Stimulated activated naive B cell treated with anti-CD40 and anti-IgM and Interleukin-4, amounts not matched to agents 10 μg/mL and 1 μg/mL and 100 μg/mL, for 72 hours (primary cell): ENCODE results near the gene NOM1.

Source experiments
- ATAC-seq, 2 donors: fragments of 150-1000 bp; cut with Tn5 transposase; replicated peaks; 2 replicates each; pipeline ENCODE4 v1.10.0; 2021; ENCODE audit warnings: moderate library complexity in 1 of 2
- DNase-seq: peaks from one replicate; pipeline ENCODE4 v3.0.0; 2021
- H3K27ac Mint-ChIP-seq: one replicate; pipeline ENCODE4 v1.8.0; 2022; ENCODE audit warnings: mild to moderate bottlenecking, mixed read lengths
- H3K27me3 Mint-ChIP-seq, 2 donors: one replicate each; pipeline ENCODE4 v1.8.0; 2022; ENCODE audit warnings: mixed read lengths in 2 of 2
- H3K36me3 Mint-ChIP-seq, 2 donors: one replicate each; pipeline ENCODE4 v1.8.0; 2022; ENCODE audit warnings: mixed read lengths in 2 of 2, mild to moderate bottlenecking in 1 of 2
- H3K4me1 Mint-ChIP-seq, 2 donors: one replicate each; pipeline ENCODE4 v1.8.0; 2022; ENCODE audit warnings: mixed read lengths in 2 of 2, mild to moderate bottlenecking in 1 of 2
- H3K4me3 Mint-ChIP-seq, 2 donors: one replicate each; pipeline ENCODE4 v1.8.0; 2022; ENCODE audit warnings: mild to moderate bottlenecking in 2 of 2, mixed read lengths in 2 of 2, moderate library complexity in 1 of 2
- H3K9me3 Mint-ChIP-seq, 2 donors: one replicate each; pipeline ENCODE4 v1.8.0; 2022; ENCODE audit warnings: mixed read lengths in 2 of 2, mild to moderate bottlenecking in 1 of 2

Gene NOM1

DNA sequence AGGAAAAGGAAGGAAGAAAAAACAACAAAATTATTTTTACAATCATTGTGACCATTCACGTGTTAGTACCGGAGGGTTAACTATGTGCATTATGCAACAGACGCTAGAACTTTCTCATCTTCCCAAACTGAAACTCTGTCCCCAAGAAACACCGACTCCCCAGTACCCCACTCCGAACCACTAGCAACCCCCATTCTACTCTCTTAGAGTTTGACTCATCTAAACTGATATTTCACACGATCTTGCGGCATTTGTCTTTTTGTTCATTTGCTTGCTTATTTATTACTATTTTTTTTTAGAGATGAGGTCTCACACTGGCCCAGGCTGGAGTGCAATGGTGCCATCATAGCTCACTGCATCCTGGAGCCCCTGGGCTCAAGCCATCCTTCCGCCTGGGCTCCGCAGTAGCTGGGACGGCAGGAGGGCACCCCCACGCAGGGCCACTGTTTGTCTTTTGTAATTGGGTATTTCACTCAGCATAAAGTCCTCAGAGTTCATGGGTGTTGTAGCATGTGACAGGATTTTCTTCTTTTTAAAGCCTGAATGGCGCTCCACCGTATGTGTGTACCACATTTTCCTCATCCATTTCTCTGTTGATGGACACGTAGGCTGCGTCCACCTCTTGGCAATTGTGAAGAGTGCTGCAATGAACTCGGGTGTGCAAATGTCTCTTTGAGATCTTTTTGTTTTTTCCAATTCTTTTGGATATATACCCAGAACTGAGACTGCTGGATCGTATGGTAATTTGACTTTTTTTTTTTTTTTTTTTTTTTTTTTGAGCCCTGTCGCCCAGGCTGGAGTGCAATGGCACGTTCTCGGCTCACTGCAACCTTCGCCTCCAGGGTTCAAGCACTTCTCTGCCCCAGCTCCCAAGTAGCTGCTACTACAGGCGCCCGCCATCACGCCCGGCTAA, 51.5 kb downstream of the NOM1 start:
- DNase-seq (no peak), ATAC-seq (no peak)
- Mint-ChIP-seq H3K27me3 (peaks cover 73 to 83% of the 10 kb centered on the region in 2 donors), H3K4me3 (peak overlapping the region; percentile 62 to 75), H3K36me3 (peaks cover 0 to 2% of the 10 kb centered on the region in 2 donors), H3K4me1 (peaks cover 19 to 46% of the 10 kb centered on the region in 2 donors), H3K27ac (no peak overlapping the region), H3K9me3 (peaks cover 0 to 2% of the 10 kb centered on the region in 2 donors)

DNA sequence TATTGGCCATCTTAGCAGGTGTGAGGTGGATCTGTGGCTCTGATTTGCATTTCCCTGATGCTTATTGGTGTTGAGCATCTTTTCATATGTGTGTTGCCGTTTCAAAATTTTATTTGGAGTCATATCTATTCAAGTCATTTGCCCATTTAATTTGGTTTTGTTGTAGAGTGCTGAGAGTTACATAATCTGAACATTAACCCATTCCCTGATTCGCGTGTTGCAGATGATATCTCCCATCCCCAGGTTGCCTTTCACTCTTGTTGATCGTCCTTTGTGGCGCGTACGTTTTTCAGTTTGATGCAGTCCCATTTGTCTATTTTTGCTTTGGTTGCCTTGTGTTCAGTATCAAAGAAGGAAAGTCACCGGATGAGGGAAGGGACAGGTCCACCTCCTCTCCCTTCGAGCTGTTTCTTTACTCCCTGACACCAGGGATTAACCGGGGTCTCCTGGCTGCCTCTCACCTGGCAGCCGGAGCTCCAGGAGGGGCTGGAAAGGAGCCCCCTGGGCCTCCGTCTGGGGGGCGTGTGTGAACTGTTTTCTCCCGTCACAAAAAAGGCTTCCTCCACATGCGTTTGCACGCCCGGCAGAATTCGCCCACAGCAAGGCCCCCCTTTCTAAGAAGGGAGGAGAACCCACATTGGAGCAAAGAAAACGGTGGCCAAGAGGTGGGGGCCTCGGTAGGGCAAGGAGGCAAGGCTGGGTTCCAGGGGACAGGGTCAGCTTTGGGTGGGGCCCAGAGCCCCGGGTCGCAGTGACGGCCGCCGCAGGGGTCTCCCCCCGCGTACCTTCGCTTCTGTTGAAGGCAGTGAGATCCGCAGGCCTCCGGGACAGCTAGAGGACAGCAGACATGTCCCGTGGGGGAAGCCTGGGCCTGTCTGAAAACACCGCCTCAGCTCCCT, 52.7 kb downstream of the NOM1 start:
- Mint-ChIP-seq H3K9me3 (no peaks in the 10 kb centered on the region), H3K27me3 (peaks cover 74 to 83% of the 10 kb centered on the region in 2 donors), H3K36me3 (no peaks in the 10 kb centered on the region), H3K4me3 (peak overlapping the region in 1 of 2 donors; percentile 13), H3K4me1 (peaks cover 19 to 46% of the 10 kb centered on the region in 2 donors), H3K27ac (peak overlapping the region; percentile 7)
- DNase-seq (no peak), ATAC-seq (no peak)

DNA sequence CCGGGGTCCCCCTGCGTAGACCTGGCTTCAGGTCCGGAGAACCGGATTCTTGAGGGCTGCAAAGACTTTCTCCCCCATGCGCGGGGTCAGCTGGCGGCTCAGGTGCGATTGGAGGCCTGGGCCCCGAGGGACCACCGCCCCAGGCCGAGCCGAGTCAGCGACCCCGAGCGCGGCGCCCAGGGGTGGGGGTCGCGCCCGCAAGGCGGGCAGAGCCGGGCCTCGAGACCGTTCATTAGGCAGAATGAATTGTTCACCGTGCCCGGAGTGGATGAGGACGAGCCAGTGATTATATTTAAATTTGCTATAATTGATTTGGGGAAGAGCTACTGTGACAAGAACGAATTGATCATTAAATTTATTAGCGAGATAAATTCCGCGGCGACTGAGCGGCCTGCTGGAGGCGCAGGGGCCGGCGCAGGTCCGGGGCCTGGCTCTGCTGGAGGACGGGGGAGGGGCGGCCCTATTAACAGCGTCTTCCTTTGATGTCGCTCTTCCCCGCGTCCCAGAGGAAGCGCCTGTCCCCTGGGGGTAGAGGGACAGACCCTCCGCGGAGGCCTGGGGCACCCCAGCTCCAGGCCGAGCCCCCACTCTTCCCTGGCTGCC, 53.4 kb downstream of the NOM1 start:
- Mint-ChIP-seq H3K27me3 (peaks cover 76 to 83% of the 10 kb centered on the region in 2 donors), H3K9me3 (no peaks in the 10 kb centered on the region), H3K4me1 (peaks cover 19 to 46% of the 10 kb centered on the region in 2 donors), H3K36me3 (no peaks in the 10 kb centered on the region), H3K27ac (peak overlapping the region; percentile 65), H3K4me3 (peak overlapping the region in 1 of 2 donors; percentile 48)
- ATAC-seq, result no peak
- DNase-seq, result no peak

DNA sequence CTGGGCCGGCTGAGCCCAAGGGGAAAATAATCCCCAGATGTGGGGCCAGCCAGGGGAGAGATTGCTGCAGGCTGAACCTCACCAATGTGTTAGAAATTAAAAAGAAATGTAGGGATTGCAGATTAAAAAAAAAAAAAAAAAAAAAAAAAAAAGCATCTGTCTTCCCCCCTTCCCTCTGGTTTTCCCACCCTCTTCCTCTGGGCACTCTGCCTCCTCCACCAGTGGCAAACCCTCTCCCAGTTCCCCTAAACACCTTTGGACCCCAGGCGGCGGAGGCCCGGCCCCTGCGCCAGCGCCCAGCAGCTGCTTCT, 53.9 kb downstream of the NOM1 start:
- Mint-ChIP-seq H3K9me3 (no peaks in the 10 kb centered on the region), H3K36me3 (no peaks in the 10 kb centered on the region), H3K4me3 (peak overlapping the region in 1 of 2 donors; percentile 48), H3K4me1 (peaks cover 19 to 46% of the 10 kb centered on the region in 2 donors), H3K27ac (peak overlapping the region; percentile 92), H3K27me3 (peaks cover 77 to 84% of the 10 kb centered on the region in 2 donors)
- ATAC-seq (no peak), DNase-seq (no peak)

DNA sequence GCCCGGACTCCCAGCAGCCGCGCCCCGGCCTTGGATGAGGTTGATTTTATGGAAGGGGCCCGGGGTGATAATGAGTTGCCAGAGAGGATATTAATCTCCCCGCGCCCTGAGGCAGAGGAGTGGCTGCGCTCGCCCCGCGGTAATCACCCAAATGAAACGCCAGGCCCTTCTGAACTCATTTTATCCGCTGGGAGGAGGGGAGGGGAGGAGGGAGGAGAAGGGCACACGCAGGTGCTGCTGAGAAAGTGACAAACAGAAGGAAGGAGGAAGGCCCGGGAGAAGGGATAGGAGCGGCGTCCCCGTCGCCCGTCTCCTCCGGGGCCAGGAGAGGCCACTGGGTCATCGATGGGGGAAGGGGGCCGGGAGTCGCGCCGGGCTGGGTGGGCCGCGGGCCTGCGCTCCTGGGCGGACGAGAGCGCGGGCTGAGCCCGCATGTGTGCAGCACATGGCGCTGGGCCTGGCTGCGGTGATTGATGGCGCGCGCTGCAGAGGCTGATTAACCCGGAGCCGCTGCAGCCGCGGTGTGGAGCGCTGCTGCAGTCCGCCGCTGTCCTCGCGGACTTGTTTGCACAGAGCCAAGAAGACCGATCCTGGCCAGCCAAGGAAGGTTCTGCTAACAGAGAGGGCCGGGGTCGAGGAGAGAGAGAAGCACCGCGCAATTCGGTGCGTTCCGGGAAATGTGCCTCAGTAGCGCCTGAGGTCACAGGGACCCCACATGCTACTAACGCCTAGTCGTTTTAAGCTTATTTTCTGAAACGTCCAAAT, 54.4 kb downstream of the NOM1 start:
- H3K27ac Mint-ChIP-seq, result peak overlapping the region; percentile 92
- peaks cover 21 to 47% of the 10 kb centered on the region in 2 donors for H3K4me1 Mint-ChIP-seq
- H3K27me3 Mint-ChIP-seq, result peaks cover 75 to 84% of the 10 kb centered on the region in 2 donors
- ATAC-seq (no peak), DNase-seq (no peak)
- H3K9me3 Mint-ChIP-seq, result no peaks in the 10 kb centered on the region
- peak overlapping the region; percentile 46 to 47 for H3K4me3 Mint-ChIP-seq
- H3K36me3 Mint-ChIP-seq, result no peaks in the 10 kb centered on the region

DNA sequence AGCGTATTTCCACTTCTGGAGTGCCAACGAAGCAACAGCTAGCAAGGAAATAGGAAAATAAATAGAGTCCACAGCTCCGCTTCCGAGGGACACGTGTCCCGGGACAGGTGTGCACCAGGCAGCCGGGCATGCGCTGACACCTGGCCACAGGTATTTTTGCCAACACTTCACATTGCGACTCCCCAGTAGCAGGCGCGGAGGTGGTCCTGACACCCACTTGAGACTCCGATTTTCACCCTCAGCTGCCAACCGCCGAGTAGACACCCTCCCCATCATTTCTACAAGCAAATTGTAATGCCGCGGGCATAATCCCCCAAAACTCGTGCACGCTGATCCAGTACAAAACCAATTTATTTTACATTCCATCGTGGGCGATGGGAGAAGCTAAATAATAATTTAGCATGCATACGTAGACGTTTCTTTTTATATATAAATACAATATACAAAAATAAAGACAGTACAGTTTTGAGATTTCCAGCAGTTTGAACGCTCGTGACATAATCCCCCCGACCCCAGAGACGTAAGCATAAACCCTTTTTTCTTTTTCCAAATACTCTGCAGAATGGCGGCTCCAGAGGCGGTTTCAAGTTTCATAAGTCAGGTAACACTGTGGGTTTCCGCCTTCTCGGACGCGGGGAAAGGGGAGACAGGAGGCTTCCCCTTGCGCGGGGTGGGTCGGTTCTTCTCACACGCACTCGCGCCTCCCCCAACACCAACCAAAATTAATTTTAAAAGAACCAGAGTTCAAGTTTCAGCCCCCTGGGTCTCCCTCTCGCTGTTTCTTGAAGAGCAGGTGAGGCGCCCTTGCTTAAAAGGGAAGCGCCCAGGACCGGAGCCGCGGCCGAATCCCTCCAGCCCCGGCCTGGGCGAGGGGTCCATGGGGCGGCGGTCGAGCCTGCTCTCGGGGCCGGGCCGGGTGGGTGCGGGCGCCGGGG, 55.3 kb downstream of the NOM1 start:
- Mint-ChIP-seq H3K36me3 (no peaks in the 10 kb centered on the region), H3K4me3 (peak overlapping the region; percentile 25 to 59), H3K27me3 (peaks cover 77 to 87% of the 10 kb centered on the region in 2 donors), H3K9me3 (no peaks in the 10 kb centered on the region), H3K27ac (peak overlapping the region; percentile 92), H3K4me1 (peaks cover 24 to 56% of the 10 kb centered on the region in 2 donors)
- DNase-seq (no peak), ATAC-seq (no peak)

DNA sequence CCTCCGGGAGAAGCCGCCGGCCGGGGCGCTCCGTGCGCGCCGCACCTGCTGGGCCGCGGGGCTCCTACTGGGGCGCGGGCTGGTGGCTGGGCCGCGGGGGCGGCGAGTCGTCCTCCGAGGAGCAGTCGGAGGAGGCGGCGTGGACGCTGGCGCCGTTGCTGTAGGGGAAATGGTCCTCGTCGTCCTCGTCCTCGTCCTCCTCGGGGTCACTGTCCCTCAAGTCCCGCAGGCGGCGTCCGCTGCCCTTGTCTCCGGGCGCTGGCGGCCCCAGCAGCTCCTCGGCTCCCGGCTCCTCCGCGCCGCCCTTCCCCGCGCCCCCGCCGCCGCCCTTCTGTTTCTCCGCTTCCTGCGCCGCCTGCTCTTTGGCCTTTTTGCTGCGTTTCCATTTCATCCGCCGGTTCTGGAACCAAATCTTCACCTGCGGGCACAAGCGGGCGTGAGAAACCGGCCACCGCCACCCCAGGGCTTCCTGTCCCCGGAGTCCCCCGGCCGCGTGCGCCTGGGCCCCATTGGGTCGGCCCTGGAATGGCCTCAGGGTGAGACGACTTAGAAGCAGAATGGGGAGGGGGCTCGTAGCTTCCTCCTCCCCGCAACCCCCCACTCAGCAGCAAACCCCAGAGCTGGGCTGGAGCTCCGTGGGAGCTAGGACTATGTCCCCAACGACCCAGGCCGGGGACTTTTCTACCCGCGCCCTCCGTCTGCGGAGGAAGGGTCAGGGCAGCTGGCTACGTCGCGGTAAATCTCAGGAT, 56.1 kb downstream of the NOM1 start:
- Mint-ChIP-seq H3K4me1 (peaks cover 23 to 48% of the 10 kb centered on the region in 2 donors), H3K27ac (peak overlapping the region; percentile 25), H3K27me3 (peaks cover 72 to 85% of the 10 kb centered on the region in 2 donors), H3K9me3 (no peaks in the 10 kb centered on the region), H3K4me3 (no peak overlapping the region), H3K36me3 (no peaks in the 10 kb centered on the region)
- ATAC-seq (no peak), DNase-seq (no peak)

DNA sequence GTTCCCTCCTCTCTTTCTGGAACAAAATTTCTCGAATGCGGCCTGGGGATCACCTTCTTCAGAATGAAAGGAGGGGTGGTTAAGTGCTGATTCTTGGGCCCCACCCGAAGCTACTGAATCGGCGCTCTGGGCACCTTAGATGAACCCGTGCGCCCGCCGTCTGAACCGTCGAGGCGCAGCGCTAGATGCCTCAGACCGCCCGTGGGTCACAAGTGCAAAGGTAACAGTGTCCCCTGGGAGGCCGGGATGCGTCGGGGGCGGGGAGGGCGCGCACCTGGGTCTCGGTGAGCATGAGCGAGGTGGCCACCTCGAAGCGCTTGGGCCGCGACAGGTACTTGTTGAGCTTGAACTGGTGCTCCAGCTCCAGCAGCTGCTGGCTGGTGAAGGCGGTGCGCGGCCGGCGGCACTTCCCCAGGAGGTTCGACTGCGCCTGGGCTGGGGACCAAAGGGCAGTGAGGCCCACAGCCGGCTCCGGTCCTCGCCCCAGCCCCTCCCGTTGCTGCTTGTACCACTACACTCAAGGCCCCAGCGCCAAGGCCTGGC, 56.8 kb downstream of the NOM1 start:
- no peak for ATAC-seq

DNA sequence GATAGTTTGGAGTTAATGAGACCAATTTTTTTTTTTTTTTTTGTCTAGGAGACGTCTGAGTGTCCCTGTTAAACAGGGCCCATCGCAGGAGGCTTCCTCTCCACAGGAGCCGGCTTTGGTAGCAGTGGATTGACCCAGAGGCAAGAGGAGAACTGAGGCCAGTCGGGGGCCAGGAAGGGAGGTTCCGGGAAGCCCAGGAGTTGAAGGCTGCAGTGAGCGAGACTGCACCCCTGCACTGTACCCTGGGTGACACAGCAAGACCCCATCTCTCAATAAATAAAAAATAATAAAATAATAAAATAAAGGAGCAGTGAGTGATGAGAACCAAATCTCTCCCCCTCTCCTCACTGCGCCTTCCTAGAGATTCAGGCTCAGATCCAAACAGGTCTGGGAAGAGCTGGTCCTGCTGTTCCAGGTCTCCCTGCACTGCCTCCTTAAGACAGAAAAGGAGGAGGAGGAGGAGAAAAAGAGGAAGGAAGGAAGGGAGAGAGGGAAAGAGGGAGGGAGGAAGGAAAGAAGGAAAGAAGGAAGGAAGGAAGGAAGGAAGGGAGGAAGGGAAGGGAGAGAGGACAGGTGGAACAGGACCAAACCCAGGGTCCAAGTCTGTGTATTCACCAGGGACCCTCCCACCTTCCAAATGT, 57.4 kb downstream of the NOM1 start:
- Mint-ChIP-seq H3K27me3 (peaks cover 69 to 84% of the 10 kb centered on the region in 2 donors), H3K4me3 (no peak overlapping the region), H3K36me3 (no peaks in the 10 kb centered on the region), H3K27ac (no peak overlapping the region), H3K9me3 (no peaks in the 10 kb centered on the region), H3K4me1 (peaks cover 25 to 46% of the 10 kb centered on the region in 2 donors)
- ATAC-seq (no peak), DNase-seq (no peak)

More for the DNA sequence above, 56.8 kb downstream of the NOM1 start:
- Mint-ChIP-seq H3K36me3 (no peaks in the 10 kb centered on the region), H3K4me1 (peaks cover 23 to 46% of the 10 kb centered on the region in 2 donors), H3K27ac (no peak overlapping the region), H3K4me3 (no peak overlapping the region), H3K27me3 (peaks cover 69 to 84% of the 10 kb centered on the region in 2 donors), H3K9me3 (no peaks in the 10 kb centered on the region)
- no peak for DNase-seq

DNA sequence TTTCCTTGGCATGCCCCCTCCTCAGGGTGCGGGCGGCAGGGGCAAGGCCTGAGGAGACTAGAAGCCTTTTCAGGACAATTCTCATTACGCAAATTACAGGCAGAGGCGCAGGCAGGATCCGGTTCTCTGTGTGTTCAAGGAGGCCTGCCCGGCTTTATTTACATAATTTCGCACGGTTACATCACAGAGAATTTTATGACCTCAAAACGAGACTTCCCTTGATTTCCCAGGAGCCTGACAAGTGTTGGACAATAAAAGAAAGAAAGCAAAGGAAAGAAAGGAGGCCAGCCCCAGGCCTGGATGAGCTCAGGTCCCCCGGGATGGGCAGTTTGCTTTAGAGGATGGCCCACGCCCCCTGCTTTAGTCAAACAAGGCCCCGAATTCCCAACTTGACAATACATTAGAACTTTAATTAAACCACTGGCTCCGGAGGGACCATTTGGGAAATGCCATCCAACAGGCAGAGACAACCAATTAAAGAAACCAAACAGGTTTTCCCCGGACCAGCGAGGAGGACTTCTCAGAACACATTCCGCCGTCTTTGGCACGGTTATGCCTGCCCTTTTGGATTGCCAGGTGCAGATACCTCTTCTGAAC, 58.1 kb downstream of the NOM1 start:
- ATAC-seq, result no peak
- Mint-ChIP-seq H3K27me3 (peaks cover 70 to 84% of the 10 kb centered on the region in 2 donors), H3K27ac (no peak overlapping the region), H3K4me3 (no peak overlapping the region), H3K36me3 (no peaks in the 10 kb centered on the region), H3K4me1 (peaks cover 24 to 44% of the 10 kb centered on the region in 2 donors), H3K9me3 (no peaks in the 10 kb centered on the region)
- no peak for DNase-seq
